HG03520 (cell line): ENCODE results near the gene OR5D13.

Experiments
- ATAC-seq: cut with Tn5 transposase; IDR thresholded peaks from one replicate; pipeline ENCODE4 v1.9.1; 2021; ENCODE audit warnings: mild to moderate bottlenecking, moderate library complexity; ENCODE audit not compliant: unreplicated experiment

Gene OR5D13

GRCh38 chr11:55773138-55773537 is at the start of gene OR5D13:
Gene OR5D13 (plus strand): TSS chr11:55773438. CDS start chr11:55773438, 0 bp downstream.
- ATAC-seq: no peak

DNA sequence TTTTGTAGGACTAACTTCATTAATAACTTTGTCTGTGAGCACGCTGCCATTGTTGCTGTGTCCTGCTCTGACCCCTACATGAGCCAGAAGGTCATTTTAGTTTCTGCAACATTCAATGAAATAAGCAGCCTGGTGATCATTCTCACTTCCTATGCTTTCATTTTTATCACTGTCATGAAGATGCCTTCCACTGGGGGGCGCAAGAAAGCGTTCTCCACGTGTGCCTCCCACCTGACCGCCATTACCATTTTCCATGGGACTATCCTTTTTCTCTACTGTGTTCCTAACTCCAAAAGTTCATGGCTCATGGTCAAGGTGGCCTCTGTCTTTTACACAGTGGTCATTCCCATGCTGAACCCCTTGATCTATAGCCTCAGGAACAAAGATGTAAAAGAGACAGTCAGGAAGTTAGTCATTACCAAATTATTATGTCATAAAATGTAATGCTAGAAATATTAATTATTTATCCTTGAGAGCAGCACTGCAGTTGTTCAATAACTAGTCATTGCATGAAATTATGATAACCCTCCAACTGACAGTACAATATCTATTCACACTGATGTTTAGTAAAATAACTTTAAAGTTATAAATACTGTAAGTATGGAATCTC is 46.4 kb upstream of the OR5D13 start:
- ATAC-seq: no peak

GRCh38 chr11:55732936-55733335 is 40.3 kb upstream of the OR5D13 start:
- no peak for ATAC-seq

GRCh38 chr11:55791606-55792005 is 18.4 kb downstream of the OR5D13 start:
- ATAC-seq: no peak

DNA sequence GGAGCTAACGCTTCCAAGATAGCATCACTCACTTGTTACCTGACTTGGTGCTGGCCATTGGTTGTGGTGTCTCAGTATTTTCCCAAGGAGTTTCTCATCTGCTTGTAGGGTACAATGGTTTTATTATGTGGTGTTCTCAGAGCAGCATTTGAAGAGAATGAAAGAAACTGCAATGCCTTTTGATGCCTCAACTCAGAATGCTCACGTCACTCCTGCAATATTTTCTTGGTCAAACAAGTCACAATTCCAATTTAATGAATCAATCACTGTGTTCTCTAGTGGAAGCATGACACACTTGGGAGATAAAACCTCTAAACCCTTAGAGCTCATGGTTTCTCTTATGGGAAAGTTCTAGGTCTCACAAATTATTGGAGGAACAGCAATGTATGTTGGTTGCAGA is 20.1 kb downstream of the OR5D13 start:
- ATAC-seq: no peak

DNA sequence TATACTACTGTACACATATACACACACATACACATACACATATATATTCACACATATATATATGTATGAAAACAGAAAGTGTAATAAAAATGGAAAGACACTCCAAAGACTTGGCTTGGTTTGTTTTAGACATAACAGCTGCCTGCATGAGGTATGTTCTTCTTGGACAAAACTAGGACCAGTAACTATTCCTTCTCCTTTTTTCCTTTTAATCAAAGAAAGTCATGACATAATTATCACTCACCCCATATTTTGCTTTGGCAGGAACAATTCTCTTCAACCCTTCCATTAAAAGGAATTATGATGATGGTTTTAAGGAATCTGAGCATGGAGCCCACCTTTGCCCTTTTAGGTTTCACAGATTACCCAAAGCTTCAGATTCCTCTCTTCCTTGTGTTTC is 22.0 kb downstream of the OR5D13 start, which contains the start of gene OR5D14:
Gene OR5D14 (plus strand): TSS at position 301 of the 400 bp plus-strand sequence. CDS start 0 bp downstream, at position 301.
- ATAC-seq: no peak

DNA sequence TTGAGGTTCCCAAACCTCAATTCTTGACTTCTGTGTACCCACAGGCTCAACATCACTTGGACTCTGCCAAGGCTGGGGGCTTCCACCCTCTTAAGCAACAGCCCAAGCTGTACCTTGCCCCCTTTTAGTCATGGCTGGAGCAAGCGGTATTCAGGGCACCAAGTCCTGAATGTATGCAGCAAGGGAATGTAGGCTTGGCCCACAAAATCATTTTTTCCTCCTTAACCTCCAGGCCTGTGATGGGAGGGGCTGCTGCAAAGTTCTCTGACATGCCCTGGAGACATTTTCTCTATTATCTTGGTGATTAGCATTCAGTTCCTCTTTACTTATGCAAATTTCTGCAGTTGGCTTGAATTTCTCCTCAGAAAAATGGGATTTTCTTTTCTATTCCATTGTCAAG is 33.0 kb downstream of the OR5D13 start:
- ATAC-seq: no peak

GRCh38 chr11:55811067-55811466 is 37.8 kb downstream of the OR5D13 start, which contains the start of gene OR5L1:
Gene OR5L1 (plus strand): TSS chr11:55811367. CDS start chr11:55811467, 100 bp downstream.
- ATAC-seq: no peak

GRCh38 chr11:55819330-55819729 is 46.1 kb downstream of the OR5D13 start, which contains the start of gene OR5D18:
Gene OR5D18 (plus strand): TSS chr11:55819630. CDS start chr11:55819630, 0 bp downstream.
- no peak for ATAC-seq
